KOPT-K1 (cell line): ENCODE data around the gene C1orf50.
A peak's percentile ranks its signal among the peaks of the same experiment; 100 is the strongest.
"Not testable (repeated sequence)": the region's sequence is repeated elsewhere in the genome, so short reads cannot be mapped to it uniquely, and the experiment has no call there.

Experiments
- H3K27ac ChIP-seq: fragments of 200-600 bp; sonication (generic); 2 replicates; pipeline ENCODE4 v1.5.1; 2016; ENCODE audit warnings: antibody characterized with exemption, mild to moderate bottlenecking, low read depth, low read length; ENCODE audit not compliant: poor library complexity, severe bottlenecking
- H3K36me3 ChIP-seq: fragments of 200-600 bp; sonication (generic); 2 replicates; pipeline ENCODE4 v1.5.1; 2017; ENCODE audit warnings: antibody characterized with exemption, mild to moderate bottlenecking, low read length, moderate library complexity; ENCODE audit not compliant: insufficient read depth
- H3K9me3 ChIP-seq: fragments of 200-600 bp; sonication (generic); 2 replicates; pipeline ENCODE4 v1.5.1; 2017; ENCODE audit warnings: antibody characterized with exemption, low read length, mild to moderate bottlenecking; ENCODE audit not compliant: insufficient read depth, poor library complexity, severe bottlenecking

Gene C1orf50

GRCh38 chr1:42788021-42788420 is 21.0 kb downstream of the C1orf50 start:
- Histone ChIP-seq H3K27ac (no peak overlapping the region), H3K36me3 (peaks cover 16% of the 10 kb centered on the region), H3K9me3 (no peaks in the 10 kb centered on the region)

DNA sequence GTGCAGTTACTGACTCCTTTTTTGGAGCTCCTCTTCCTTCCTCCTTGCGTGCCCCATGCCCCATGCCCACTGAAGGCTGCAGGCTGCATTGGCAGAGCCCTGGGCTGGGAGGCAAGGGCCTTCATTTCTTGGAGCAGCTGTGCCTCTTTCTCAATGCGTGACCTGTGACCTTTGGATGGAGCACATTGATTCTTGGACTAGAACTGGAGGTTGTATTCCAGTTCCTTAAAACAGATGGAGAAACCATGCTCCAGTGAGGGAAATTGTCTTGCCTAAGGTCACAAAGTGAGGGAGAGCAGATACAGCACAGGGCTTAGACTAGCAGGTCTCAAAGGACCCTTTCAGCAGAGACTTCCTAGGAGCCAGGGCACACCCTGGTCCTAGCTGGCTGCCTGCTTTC is 26.8 kb downstream of the C1orf50 start:
- Histone ChIP-seq H3K9me3 (no peaks in the 10 kb centered on the region), H3K27ac (no peak overlapping the region), H3K36me3 (no peaks in the 10 kb centered on the region)

DNA sequence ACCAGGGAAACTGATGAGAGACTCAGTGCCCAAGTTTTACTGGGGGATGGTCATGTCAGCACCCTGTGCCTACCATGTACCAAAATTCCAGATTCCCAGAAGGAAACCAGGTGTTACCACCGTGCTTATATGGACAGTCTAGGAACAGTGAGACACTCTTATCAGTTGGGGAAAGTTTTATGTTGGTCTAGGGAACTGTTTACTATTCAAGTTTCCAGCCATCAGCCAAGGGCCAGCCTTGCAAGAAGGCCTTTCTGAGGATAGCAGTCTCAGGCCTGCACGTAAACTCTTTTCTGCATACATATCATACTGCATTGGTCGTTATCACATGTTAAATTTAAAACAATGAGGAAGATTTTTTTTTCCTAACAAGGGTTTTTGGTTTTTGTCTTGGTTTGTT is 30.4 kb downstream of the C1orf50 start:
- Histone ChIP-seq H3K27ac (no peak overlapping the region), H3K9me3 (no peaks in the 10 kb centered on the region), H3K36me3 (no peaks in the 10 kb centered on the region)

DNA sequence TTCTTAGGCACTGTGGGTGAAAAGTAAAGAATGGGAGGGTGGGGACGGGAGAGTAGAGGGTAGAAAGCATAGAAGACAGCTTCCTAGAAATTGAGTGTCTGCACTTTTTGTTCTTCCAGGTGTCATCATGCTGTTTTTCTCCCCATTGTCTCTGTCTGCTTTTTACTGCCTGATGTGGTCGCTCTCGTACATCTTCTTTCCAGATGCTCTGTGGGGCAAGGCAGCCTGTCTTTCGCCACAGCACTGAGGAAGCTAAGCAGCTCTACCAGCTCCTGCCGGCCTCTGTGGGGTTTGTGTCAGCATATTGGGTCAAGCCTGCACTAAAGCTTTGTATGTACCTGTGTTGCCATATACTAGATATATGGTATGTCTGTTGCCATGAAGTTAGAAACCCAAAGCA is 30.9 kb downstream of the C1orf50 start:
- no peak overlapping the region for H3K27ac ChIP-seq
- no peaks in the 10 kb centered on the region for H3K36me3 ChIP-seq
- no peaks in the 10 kb centered on the region for H3K9me3 ChIP-seq

DNA sequence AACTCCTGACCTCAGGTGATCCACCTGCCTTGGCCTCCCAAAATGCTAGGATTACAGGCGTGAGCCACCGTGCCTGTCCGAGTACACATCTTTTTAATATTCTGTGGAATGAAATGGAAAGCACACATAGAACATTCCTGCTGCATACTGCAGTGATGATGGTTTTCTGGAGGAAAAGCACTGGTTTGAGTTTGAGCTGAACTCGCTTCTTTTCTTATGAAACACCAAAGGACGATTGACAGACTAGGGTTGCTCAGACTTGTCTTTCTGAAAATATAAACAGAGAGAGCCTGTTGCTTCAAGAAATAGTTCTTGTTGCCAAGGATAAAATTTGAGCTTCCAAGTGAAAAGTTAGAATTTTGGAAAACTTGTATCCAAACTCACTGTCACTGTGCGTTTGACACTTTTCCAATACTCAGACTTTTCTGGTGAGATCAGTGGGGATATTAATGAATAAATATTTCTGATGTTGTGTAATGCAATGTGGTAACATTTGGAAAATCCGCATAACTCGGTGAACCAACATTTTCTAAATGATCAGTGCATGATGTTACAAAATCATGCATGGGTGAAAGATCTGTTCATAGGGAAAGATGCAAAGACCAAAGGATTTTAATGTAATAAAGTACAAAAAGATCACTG is 34.9 kb downstream of the C1orf50 start:
- H3K27ac ChIP-seq = no peak overlapping the region
- H3K9me3 ChIP-seq = no peaks in the 10 kb centered on the region
- peaks cover 7% of the 10 kb centered on the region; the same call in 1 of the 2 replicates for H3K36me3 ChIP-seq

- peaks cover 7% of the 10 kb centered on the region; the same call in 1 of the 2 replicates for H3K36me3 ChIP-seq
- no peaks in the 10 kb centered on the region for H3K9me3 ChIP-seq
- no peak overlapping the region for H3K27ac ChIP-seq
Measured at GRCh38 chr1:42806171-42806570, 39.1 kb downstream of the C1orf50 start.

- Histone ChIP-seq H3K27ac (no peak overlapping the region), H3K36me3 (peaks cover 7% of the 10 kb centered on the region; the same call in 1 of the 2 replicates), H3K9me3 (no peaks in the 10 kb centered on the region)
Measured at GRCh38 chr1:42806593-42806992, 39.5 kb downstream of the C1orf50 start.

DNA sequence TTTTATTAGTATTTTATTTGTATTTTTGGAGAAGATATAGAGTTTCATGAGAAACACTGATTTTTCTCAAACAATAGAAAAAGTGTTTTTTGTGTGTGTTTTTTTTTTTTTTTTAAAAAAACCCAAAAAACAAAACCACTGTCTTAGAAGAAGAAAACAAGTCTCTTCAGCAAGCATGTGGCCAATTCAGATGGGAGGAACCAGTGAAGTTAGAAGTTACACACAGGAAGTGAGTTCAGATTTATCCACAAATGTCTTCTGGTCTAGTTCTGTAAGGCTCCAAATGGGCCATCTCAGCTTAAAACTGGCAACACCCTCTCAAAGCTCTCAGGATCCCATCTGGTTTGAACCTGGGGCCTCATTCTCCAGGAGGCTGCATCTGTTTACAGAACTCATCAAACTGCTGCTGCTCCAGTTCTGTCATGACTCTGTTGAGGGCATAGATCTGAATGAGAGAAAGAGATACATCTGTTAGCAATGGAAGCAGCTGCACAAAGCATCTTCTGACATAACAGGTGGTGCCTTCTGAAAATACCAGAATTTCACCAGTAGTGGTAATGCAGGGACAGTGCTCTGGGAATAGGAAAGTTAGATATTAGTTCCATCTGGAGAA is 40.1 kb downstream of the C1orf50 start:
- H3K9me3 ChIP-seq = no peaks in the 10 kb centered on the region
- no peak overlapping the region for H3K27ac ChIP-seq
- peaks cover 7% of the 10 kb centered on the region; the same call in 1 of the 2 replicates for H3K36me3 ChIP-seq

- not testable (repeated sequence) for H3K9me3 ChIP-seq, H3K36me3 ChIP-seq, H3K27ac ChIP-seq
Measured at GRCh38 chr1:42814815-42815214, 47.8 kb downstream of the C1orf50 start.

DNA sequence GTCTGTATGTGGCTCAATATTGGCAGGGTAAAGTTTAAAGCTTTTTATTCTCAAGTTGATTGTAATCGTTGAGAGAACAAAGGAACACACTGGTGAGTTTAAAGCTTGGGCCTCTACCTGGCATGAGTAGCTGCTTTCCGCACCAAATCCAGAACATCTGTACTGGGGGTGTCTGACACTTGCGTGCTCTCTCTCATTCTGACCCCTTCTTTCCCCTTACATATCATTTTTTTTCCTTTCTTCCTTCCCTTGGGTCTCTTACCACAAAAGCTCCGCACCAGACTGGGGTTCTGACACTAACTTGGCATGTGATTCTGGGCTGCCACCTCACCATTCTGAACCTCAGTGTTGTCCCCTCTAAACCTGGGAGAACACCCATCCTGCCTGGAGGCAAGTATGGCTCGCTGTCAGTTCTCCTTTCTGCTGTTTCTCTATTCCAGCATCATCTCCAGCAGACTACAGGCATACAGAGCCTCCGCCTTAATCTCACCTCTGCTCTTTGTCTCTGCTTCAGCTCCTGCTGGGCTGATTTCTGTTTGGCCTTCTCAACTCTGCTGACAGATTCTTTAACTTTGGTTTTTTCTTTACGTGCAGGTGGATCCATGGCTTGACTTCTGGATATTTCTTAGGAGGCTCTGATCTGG is 49.0 kb downstream of the C1orf50 start:
- H3K9me3 ChIP-seq = no peaks in the 10 kb centered on the region
- H3K27ac ChIP-seq = peak overlapping the region; percentile 97
- H3K36me3 ChIP-seq = no peaks in the 10 kb centered on the region

DNA sequence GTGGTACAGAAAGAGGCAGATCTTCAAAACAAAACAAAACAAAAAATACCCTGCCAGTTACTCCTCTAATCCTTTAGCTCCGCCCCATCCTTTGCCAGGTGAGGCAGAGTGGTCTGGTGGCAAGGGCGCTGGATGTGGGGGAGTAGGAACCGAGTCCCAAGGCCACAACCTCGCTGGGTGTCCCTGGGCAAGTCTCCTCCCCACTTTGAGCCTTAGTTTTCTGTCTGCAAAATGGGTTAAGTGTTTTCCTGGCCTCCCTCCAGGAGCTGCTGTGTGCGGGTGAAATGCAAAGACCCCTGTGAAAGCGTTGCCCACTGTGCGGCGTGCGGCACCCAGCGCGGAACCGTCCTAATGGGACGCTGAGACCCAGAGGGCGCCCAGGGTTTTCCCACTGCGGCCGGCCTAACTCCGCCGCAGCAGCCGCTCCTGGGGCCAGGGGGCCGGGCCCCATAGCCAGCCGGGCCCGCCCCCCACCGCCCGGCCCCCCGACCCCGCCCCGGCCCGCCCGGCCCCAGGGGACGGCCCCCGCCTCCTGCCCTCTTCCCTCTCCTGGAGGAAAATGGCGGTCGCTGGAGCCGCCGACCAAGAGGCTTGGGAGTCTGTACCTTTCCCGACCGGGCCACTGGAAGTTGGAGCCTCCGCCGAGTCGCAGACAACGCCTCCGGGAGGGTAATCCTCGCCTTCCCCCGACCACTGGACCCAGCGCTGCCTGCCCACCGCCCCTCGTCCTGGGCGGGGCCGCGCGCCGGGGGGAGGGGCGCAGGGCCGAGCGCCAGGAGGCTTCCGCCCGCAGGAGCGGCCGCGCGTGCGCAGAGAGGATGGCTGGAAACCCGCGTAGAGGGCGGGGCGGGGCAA is 49.8 kb downstream of the C1orf50 start, which contains the start of the genes ERMAP and SVBP:
Gene ERMAP, plus strand, starts transcription at position 538 of the 855 bp plus-strand sequence. CDS start 13,327 bp downstream, outside the sequence.
Gene SVBP, minus strand, starts transcription at position 813 of the 855 bp plus-strand sequence. CDS start 853 bp downstream, outside the sequence.
- peak within 1 kb of the TSS; percentile 97 for H3K27ac ChIP-seq
- H3K36me3 ChIP-seq = no peaks in the 10 kb centered on the region
- H3K9me3 ChIP-seq = no peaks in the 10 kb centered on the region

GRCh38 chr1:42817440-42817767 is 50.4 kb downstream of the C1orf50 start:
- Histone ChIP-seq H3K9me3 (no peaks in the 10 kb centered on the region), H3K36me3 (no peaks in the 10 kb centered on the region), H3K27ac (peak overlapping the region; percentile 97)

DNA sequence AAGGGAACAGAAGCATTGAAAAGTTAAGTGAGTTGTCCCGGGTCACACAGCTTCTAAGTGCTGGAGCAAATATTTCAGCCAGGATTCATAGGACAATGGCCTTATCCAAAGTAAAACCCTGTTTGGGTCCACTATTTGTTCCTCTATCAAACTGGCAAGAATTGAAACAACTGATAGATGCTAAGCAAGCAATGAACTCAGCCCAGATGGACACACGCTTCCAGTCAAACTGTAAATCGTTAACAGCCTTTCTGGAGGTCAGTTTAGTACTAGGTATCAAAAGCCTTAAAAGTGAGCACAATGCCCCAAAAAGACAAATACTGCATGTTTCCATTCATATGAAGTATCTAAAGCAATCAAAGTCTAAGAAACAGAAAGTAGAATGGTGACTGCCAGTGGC is 50.9 kb downstream of the C1orf50 start:
- Histone ChIP-seq H3K9me3 (no peaks in the 10 kb centered on the region), H3K36me3 (no peaks in the 10 kb centered on the region), H3K27ac (no peak overlapping the region)

DNA sequence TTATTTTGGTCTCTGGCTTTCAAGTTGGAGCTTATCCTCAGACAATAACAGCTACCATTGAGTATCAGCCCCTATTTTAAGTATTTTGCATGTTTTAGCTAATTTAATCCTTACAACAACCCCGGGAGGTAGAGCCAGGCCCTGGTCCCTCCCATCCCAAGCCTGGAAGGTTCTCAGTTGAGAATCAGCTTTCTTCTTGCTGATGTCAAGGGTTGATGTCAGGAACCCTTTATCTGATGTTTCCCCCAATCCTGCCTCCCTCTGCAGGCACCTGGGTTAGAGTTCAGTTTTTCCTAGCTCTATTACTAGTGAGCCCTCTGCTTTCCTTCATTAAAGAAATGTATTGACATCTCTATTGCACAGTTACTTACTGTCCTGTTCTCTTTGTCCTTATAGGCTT is 53.8 kb downstream of the C1orf50 start:
- Histone ChIP-seq H3K27ac (no peak overlapping the region), H3K9me3 (no peaks in the 10 kb centered on the region), H3K36me3 (no peaks in the 10 kb centered on the region)

- Histone ChIP-seq H3K27ac (no peak overlapping the region), H3K36me3 (no peaks in the 10 kb centered on the region), H3K9me3 (no peaks in the 10 kb centered on the region)
Measured at GRCh38 chr1:42821690-42822089, 54.6 kb downstream of the C1orf50 start.
